Middle frontal gyrus (tissue), 1 donor: Measurements from ENCODE around the gene FGF18.
"Not testable (repeated sequence)": the region's sequence is repeated elsewhere in the genome, so short reads cannot be mapped to it uniquely, and the experiment has no call there.

ENCODE experiments used
- DNase-seq: peaks from one replicate; pipeline ENCODE4 v3.0.0-alpha.2; 2015; ENCODE audit warnings: low spot score; ENCODE audit errors: extremely low spot score

The FGF18 gene, protein sequence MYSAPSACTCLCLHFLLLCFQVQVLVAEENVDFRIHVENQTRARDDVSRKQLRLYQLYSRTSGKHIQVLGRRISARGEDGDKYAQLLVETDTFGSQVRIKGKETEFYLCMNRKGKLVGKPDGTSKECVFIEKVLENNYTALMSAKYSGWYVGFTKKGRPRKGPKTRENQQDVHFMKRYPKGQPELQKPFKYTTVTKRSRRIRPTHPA

GRCh38 chr5:171418982-171419687 lies at the start of gene FGF18:
FGF18 (plus strand) TSS chr5:171419647; CDS start chr5:171420200, 553 bp downstream.
- no peak for DNase-seq

- no peak for DNase-seq
Measured at GRCh38 chr5:171369898-171370297, 49.5 kb upstream of the FGF18 start.

GRCh38 chr5:171370881-171371280 lies 48.6 kb upstream of the FGF18 start:
- DNase-seq: not testable (repeated sequence)

DNA sequence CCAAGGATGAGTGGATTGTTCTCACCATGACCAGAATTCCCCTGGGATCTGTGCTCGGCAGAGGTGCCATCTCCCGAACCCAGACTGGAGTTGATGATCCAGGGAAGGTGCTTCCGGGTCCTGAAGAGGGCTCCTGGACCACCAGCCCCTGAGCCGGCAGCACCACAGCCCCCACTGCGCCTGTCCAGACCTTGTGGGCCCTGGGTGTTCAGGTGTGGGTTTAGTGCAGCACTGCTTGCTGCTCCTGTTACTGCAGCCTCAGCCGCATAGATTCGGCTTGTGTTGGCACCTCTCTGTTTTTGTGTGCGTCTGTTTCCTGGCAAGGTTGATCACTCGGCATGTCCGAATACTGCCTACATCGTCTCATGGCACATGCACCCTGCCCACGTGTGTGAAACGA lies 48.1 kb upstream of the FGF18 start:
- DNase-seq: no peak

DNA sequence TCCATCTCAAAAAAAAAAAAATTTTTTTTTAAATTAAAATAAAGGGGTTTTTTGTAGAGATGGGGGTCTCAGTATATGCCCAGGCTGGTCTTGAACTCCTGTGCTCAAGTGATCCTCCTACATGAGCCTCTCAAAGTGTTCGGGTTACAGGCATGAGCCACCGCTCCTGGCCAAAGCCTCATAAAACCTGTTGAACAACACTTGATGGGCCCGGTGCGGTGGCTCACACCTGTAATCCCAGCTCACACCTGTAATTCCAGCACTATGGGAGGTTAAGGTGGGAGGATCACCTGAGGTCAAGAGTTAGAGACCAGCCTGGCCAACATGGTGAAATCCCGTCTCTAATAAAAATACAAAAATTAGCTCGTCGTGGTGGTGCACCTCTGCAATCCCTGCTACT lies 39.5 kb upstream of the FGF18 start:
- no peak for DNase-seq

GRCh38 chr5:171384416-171384815 lies 35.0 kb upstream of the FGF18 start:
- not testable (repeated sequence) for DNase-seq

DNA sequence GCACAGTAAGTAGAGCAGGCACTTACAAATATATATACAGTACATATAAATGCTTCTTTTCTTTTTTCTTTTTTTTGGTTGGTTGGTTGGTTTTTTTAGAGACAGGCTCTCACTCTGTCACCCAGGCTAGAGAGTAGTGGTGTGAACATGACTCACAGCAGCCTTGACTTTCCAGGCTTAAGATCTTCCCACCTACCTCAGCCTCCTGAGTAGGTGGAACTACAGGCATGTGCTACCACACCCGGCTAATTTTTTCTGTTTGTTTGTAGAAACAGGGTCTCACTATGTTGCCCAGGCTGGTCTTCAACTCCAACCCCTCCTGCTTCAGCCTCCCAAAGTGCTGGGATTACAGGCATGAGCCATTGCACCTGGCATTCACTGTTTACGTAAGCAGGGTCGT lies 34.4 kb upstream of the FGF18 start:
- not testable (repeated sequence) for DNase-seq

DNA sequence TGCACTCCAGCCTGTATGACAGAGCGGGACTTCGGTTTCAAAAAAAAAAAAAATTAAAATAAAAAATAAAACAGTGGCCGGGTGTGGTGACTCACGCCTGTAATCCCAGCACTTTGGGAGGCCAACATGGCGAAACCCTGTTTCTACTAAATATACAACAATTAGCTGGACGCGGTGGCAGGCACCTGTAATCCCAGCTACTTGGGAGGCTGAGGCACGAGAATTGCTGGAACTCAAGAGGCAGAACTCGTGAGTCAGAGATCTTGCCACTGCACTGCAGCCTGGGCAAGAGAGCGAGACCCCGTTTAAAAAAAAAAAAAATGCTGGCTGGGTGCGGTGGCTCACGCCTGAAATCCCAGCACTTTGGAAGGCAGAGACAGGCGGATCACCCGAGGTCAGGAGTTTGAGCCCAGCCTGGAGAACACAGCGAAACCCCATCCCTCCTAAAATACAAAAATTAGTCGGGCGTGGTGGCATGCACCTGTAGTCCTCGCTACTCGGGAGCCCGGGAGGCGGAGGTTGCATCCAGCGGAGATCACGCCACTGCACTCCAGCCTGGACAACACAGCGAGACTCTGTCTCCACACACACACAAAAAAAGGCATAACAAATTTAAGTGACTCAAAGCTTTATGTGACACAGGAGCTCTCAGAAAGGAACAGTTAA lies 33.3 kb upstream of the FGF18 start:
- DNase-seq: no peak

- DNase-seq: no peak
Measured at GRCh38 chr5:171386861-171387344, 32.5 kb upstream of the FGF18 start.

DNA sequence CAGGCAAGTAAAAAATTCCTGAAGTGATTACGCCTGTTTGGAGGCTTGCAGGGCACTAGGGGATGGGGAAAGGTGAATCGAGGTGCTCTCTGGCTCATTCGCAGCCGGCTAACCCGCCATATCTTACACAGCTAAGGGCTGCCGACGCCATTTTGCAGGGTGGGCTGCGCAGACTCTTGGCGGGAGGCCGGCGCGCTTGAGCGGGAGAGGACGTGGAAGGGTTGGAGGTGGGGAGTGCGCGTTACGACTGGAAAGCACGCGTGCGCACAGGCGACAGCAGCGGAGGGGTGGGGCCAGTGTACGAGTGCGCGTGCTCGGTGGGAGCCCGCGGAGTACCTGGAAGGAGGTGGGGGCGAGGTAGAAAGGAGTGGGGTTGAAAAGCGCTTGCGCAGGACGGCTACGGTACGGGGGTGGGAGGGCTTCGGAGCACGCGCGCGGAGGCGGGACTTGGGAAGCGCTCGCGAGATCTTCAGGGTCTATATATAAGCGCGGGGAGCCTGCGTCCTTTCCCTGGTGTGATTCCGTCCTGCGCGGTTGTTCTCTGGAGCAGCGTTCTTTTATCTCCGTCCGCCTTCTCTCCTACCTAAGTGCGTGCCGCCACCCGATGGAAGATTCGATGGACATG lies 32.0 kb upstream of the FGF18 start, which contains the start of gene NPM1:
TSS of gene NPM1 (plus strand) at position 505 of the 625 bp plus-strand sequence. CDS start at position 605, 100 bp downstream.
- peak; percentile 90 for DNase-seq

DNA sequence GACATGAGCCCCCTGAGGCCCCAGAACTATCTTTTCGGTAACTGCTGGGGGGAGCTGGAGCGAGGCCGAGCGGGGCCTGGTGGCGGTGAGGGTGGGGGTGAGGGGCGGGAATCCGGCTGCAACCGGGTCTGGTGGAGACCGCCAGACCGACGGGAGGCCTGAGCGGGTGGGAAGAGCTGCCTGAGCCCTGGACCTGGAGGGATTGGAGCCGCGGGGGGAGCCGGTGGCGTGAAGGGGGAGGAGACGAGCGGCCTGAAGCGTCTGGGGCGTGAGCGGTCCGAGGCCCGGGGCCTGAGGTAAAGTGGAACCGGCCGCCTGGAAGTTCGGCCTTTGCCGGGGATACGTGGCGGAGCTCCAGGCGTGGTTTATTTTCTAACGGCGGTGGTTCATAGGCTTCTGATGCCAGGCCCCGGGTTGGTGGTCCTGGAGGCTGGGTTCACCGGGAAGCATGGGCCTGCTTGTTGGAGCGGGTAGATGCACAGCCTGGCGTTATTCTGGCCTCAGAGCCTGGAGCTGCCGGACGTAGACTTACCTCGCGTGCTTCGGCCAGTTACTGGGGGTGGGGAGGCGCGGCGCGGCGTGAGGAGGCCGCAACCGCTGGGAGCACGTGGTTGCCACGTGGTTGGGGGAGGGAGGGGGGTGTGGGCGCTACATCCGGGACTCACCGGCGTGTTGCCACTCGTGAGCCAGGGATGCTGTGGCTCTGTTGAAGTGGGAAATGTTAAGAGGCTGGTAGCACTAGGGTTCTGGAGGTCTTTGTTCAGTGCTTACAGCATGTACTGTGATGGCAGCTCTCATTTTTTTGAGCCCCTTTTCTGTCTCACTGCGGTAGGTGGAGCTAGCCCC lies 31.3 kb upstream of the FGF18 start:
- DNase-seq: peak; percentile 22

GRCh38 chr5:171388816-171389168 lies 30.7 kb upstream of the FGF18 start:
- no peak for DNase-seq

GRCh38 chr5:171390883-171391677 lies 28.4 kb upstream of the FGF18 start:
- no peak for DNase-seq

- no peak for DNase-seq
Measured at GRCh38 chr5:171391996-171392577, 27.4 kb upstream of the FGF18 start.

DNA sequence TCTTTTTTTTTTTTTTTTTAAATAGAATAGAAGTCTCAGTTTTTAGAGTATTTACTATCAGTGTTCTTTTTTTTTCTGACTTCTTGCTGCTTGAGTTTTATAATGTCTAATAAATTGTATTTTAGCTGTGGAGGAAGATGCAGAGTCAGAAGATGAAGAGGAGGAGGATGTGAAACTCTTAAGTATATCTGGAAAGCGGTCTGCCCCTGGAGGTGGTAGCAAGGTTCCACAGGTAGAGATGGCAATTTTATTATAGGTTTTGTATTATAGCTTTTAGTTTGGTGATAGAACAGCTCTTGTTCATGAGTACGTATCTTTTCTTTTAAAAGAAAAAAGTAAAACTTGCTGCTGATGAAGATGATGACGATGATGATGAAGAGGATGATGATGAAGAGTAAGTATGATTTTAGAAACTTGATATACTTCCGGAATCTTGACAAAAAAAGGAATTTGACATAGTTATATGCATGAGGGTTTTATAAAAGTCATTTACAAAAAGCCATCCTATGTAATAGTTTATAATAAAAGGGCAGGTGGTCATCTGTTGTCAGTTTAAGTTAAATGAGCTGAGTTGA lies 26.8 kb upstream of the FGF18 start:
- DNase-seq: no peak

- no peak for DNase-seq
Measured at GRCh38 chr5:171395042-171395441, 24.4 kb upstream of the FGF18 start.

DNA sequence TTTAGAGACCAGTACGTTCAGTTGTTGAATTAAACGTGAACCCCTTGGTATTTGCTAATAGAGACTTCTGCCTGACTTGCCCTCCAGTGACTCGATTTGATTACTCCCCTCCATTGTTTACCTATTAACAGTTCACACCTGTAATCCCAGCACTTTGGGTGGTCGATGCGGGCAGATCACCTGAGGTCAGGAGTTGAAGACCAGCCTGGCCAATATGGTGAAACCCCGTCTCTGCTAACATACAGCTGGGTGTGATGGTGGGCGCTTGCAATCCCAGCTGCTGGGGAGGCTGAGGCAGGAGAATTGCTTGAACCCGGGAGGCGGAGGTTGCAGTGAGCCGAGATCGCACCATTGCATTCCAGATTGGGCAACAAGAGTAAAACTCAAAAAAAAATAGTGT lies 22.9 kb upstream of the FGF18 start:
- DNase-seq: not testable (repeated sequence)

DNA sequence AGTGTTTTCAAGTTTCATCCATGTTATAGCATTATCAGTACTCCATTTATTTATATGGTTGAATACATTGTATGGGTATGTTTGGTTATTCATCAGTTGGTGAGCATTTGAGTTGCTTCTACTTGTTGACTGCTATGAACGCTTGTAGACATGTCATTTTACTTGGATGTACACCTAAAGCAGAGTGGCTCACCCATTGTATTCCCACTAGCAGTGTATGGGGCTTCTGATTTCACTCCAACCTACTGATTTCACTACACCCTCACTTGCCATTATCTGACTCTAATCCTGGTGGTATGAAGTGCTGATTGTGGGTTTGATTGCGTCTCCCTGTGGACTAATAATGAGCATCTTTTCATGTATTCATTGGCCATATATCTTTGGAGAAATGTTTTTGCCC lies 22.3 kb upstream of the FGF18 start:
- DNase-seq: no peak

GRCh38 chr5:171397599-171397998 lies 21.8 kb upstream of the FGF18 start:
- no peak for DNase-seq
